H1 (cell line): ENCODE data around the gene ZNF652. TPM values are rescaled to one million over a fixed set of nuclear protein-coding genes. Genes with fewer than 3 reads are reported as not detected.

Experiments
- CTCF ChIA-PET: fragments of 300-600 bp; sonication (Branson Sonifier 250); formaldehyde crosslinking; loops from one replicate; lab custom pipeline; 2021; ENCODE audit not compliant: partially characterized antibody; lab: Charles Lee
- POLR2A ChIA-PET: fragments of 300-600 bp; sonication (Branson Sonifier 250); formaldehyde crosslinking; loops from one replicate; lab custom pipeline; 2021; ENCODE audit warnings: inconsistent platforms; ENCODE audit not compliant: partially characterized antibody; lab: Charles Lee
- DNase-seq, 2 experiments: peaks; one replicate each; pipeline versions ENCODE4 v3.0.0 to v3.0.0-alpha.2; 2010 to 2022; ENCODE audit warnings: low spot score in 2 of 2, low read depth in 1 of 2, mixed read lengths in 1 of 2
- FAIRE-seq: peaks from 2 replicates; lab custom pipeline; 2011; peaks lifted over from hg19 to GRCh38; lab: Jason Lieb, UNC
- H2AFZ ChIP-seq: 2 replicates; pipeline ENCODE4 v1.8.1; 2012; ENCODE audit warnings: low read length, inconsistent platforms
- H2AK5ac ChIP-seq: 2 replicates; pipeline ENCODE4 v1.6.1; 2013; ENCODE audit warnings: low read depth, low read length
- H2BK120ac ChIP-seq: replicated peaks from 2 replicates; pipeline ENCODE3; 2013; ENCODE audit warnings: low read depth, low read length, inconsistent platforms
- H2BK12ac ChIP-seq: 2 replicates; pipeline ENCODE4 v1.6.1; 2013; ENCODE audit warnings: low read depth, low read length
- H2BK15ac ChIP-seq: 2 replicates; pipeline ENCODE4 v1.6.1; 2013; ENCODE audit warnings: low read length
- H2BK20ac ChIP-seq: 2 replicates; pipeline ENCODE4 v1.6.1; 2013; ENCODE audit warnings: low read length
- H2BK5ac ChIP-seq: 2 replicates; pipeline ENCODE4 v1.6.1; 2013; ENCODE audit warnings: low read depth, low read length
- H3K14ac ChIP-seq: 2 replicates; pipeline ENCODE4 v1.6.1; 2013; ENCODE audit warnings: inconsistent platforms; ENCODE audit not compliant: insufficient read length
- H3K18ac ChIP-seq: 2 replicates; pipeline ENCODE4 v1.6.1; 2013; ENCODE audit warnings: low read length; ENCODE audit errors: extremely low read depth
- H3K23ac ChIP-seq: 2 replicates; pipeline ENCODE4 v1.6.1; 2013; ENCODE audit warnings: inconsistent platforms; ENCODE audit not compliant: insufficient read length
- H3K23me2 ChIP-seq: 2 replicates; pipeline ENCODE4 v1.6.1; 2013; ENCODE audit warnings: low read depth, low read length
- H3K27ac ChIP-seq: 2 replicates; pipeline ENCODE4 v1.6.1; 2011; ENCODE audit warnings: low read depth, low read length, inconsistent platforms
- H3K27me3 ChIP-seq, 4 experiments: replicated peaks in 1 of 4; 1 replicate in 1 of 4; 2 replicates in 3 of 4; pipeline versions ENCODE4 v1.6.1 to v1.8.1; 2011 to 2013; ENCODE audit warnings: low read length in 3 of 4, mild to moderate bottlenecking in 3 of 4, inconsistent platforms in 2 of 4, mixed read lengths in 2 of 4, moderate library complexity in 1 of 4; ENCODE audit not compliant: control insufficient read depth in 3 of 4, insufficient read depth in 3 of 4; ENCODE audit errors: extremely low read depth in 1 of 4
- H3K36me3 ChIP-seq, 4 experiments: 2 replicates each; pipeline versions ENCODE4 v1.6.1 to v1.8.1; 2011 to 2013; ENCODE audit warnings: mild to moderate bottlenecking in 4 of 4, low read length in 3 of 4, moderate library complexity in 2 of 4, control low read depth in 1 of 4, inconsistent platforms in 1 of 4; ENCODE audit not compliant: insufficient read depth in 4 of 4, control insufficient read depth in 2 of 4
- H3K4ac ChIP-seq: replicated peaks from 2 replicates; pipeline ENCODE3; 2013; ENCODE audit warnings: low read length, low read depth, mixed read lengths, inconsistent platforms; ENCODE audit not compliant: insufficient read length
- H3K4me1 ChIP-seq, 4 experiments: replicated peaks in 1 of 4; 1 replicate in 1 of 4; 2 replicates in 3 of 4; pipeline versions ENCODE4 v1.6.1 to v1.8.1; 2011 to 2013; ENCODE audit warnings: low read length in 3 of 4, inconsistent platforms in 2 of 4, mixed read lengths in 1 of 4; ENCODE audit not compliant: insufficient read depth in 4 of 4, control insufficient read depth in 3 of 4
- H3K4me2 ChIP-seq, 2 experiments: 2 replicates each; pipeline versions ENCODE4 v1.6.1 to v1.8.1; 2011 to 2013; ENCODE audit warnings: low read depth in 2 of 2, low read length in 2 of 2, control low read depth in 1 of 2, inconsistent platforms in 1 of 2, mild to moderate bottlenecking in 1 of 2; ENCODE audit not compliant: insufficient read depth in 1 of 2
- H3K4me3 ChIP-seq, 4 experiments: fragments of 200-600, 300-600 bp in 1 of 4; sonication (generic), shearing (Covaris generic), sonication (Bioruptor Twin) in 1 of 4; 2 replicates each; pipeline versions ENCODE4 v1.5.1 to v1.8.1; 2011 to 2016; ENCODE audit warnings: low read length in 4 of 4, low read depth in 3 of 4, control low read depth in 2 of 4, inconsistent platforms in 2 of 4, mild to moderate bottlenecking in 2 of 4, mixed read lengths in 1 of 4, moderate library complexity in 1 of 4; ENCODE audit not compliant: insufficient read depth in 2 of 4; ENCODE audit errors: extremely low read depth in 1 of 4
- H3K56ac ChIP-seq: replicated peaks from 2 replicates; pipeline ENCODE3; 2013; ENCODE audit warnings: low read depth, mild to moderate bottlenecking, mixed read lengths, low read length, inconsistent platforms; ENCODE audit not compliant: insufficient read length
- H3K79me1 ChIP-seq: 2 replicates; pipeline ENCODE4 v1.6.1; 2013; ENCODE audit warnings: low read depth, low read length, control low read depth
- H3K79me2 ChIP-seq, 2 experiments: 2 replicates each; pipeline versions ENCODE4 v1.6.1 to v1.8.1; 2012 to 2013; ENCODE audit warnings: low read length in 2 of 2, mild to moderate bottlenecking in 2 of 2, inconsistent platforms in 1 of 2; ENCODE audit not compliant: insufficient read depth in 2 of 2, control insufficient read depth in 1 of 2
- H3K9ac ChIP-seq, 4 experiments: replicated peaks in 1 of 4; 1 replicate in 1 of 4; 2 replicates in 3 of 4; pipeline versions ENCODE4 v1.6.1 to v1.8.1; 2011 to 2013; ENCODE audit warnings: low read depth in 3 of 4, low read length in 3 of 4, control low read depth in 2 of 4, mild to moderate bottlenecking in 2 of 4, moderate library complexity in 2 of 4, inconsistent platforms in 1 of 4; ENCODE audit errors: extremely low read depth in 1 of 4
- H3K9me3 ChIP-seq, 2 experiments: 2 replicates each; pipeline versions ENCODE4 v1.6.1 to v1.8.1; 2012 to 2013; ENCODE audit warnings: mild to moderate bottlenecking in 2 of 2, moderate library complexity in 2 of 2, control low read depth in 1 of 2, inconsistent platforms in 1 of 2, low read depth in 1 of 2, low read length in 1 of 2, mixed read lengths in 1 of 2; ENCODE audit not compliant: insufficient read depth in 2 of 2
- H4K20me1 ChIP-seq, 2 experiments: replicated peaks in 1 of 2; 2 replicates each; pipeline versions ENCODE3 to v1.8.1; 2011 to 2013; ENCODE audit warnings: inconsistent platforms in 2 of 2, low read length in 2 of 2, mild to moderate bottlenecking in 1 of 2; ENCODE audit not compliant: insufficient read depth in 2 of 2, control insufficient read depth in 1 of 2
- H4K5ac ChIP-seq: 2 replicates; pipeline ENCODE4 v1.6.1; 2013; ENCODE audit warnings: low read length, low read depth, mixed read lengths, inconsistent platforms; ENCODE audit not compliant: insufficient read length
- H4K8ac ChIP-seq: 2 replicates; pipeline ENCODE4 v1.8.0; 2013; ENCODE audit warnings: mild to moderate bottlenecking, moderate library complexity, low read length, inconsistent platforms; ENCODE audit not compliant: insufficient read depth; ENCODE audit errors: extremely low read depth
- H4K91ac ChIP-seq: replicated peaks from 2 replicates; pipeline ENCODE3; 2013; ENCODE audit warnings: low read length, mixed read lengths, inconsistent platforms; ENCODE audit not compliant: insufficient read length
- BCL11A ChIP-seq, 2 experiments: IDR thresholded peaks; one replicate each; pipeline ENCODE4 v1.6.1; 2011; ENCODE audit warnings: low read depth in 2 of 2, low read length in 2 of 2, mild to moderate bottlenecking in 2 of 2
- CHD1 ChIP-seq: IDR thresholded peaks from 2 replicates; pipeline ENCODE4 v1.6.1; 2012; ENCODE audit warnings: low read depth, low read length, improper control_type of control experiment
- YY1 ChIP-seq: IDR thresholded peaks from 2 replicates; pipeline ENCODE4 v1.6.1; 2011; ENCODE audit warnings: low read depth, mild to moderate bottlenecking, low read length
- WGBS, 2 experiments: shearing (Covaris generic) in 1 of 2; methylation state at CpG; one replicate each; pipeline versions ENCODE4 v1.1.6 to v1.1.7; 2013 to 2015; ENCODE audit warnings: low lambda C conversion rate in 2 of 2, mixed read lengths in 2 of 2, inconsistent platforms in 1 of 2, low coverage in 1 of 2, missing lambda C conversion rate in 1 of 2; ENCODE audit not compliant: insufficient replicate concordance in 2 of 2, insufficient coverage in 1 of 2, insufficient read length in 1 of 2; ENCODE audit errors: extremely low coverage in 1 of 2, missing lambda C conversion rate in 1 of 2; 5-methylcytosine and 5-hydroxymethylcytosine counted together
- polyA plus RNA-seq, 7 experiments: library from polyadenylated mRNA; depleted of rRNA in 3 of 7; stranded (reverse) in 5 of 7; unstranded in 2 of 7; fragments of >200 nt in 5 of 7; fragments of 200-250 nt in 2 of 7; gene quantifications; 1 replicate in 5 of 7; 2 replicates in 1 of 7; 4 replicates in 1 of 7; pipeline versions ENCODE4 v1.2.1 to v1.2.3, GENCODE V29; 2011 to 2013; ENCODE audit warnings: missing spikeins in 2 of 7, mixed read lengths in 2 of 7
- total RNA-seq: library from RNA; stranded (reverse); fragmentation: NEBNext Ultra II Directional; extraction: Animal tissue kit (Norgen Biotek cat#: 25700); gene quantifications from 2 replicates; pipeline ENCODE4 v1.2.1, GENCODE V29; 2021

The ZNF652 gene
- total and polyA plus RNA-seq, 2 of the 8 experiments (the other 6 are each of a cell fraction or from before 2014, with no cell fraction given): 13.5 to 39.6 TPM

- DNase-seq: no peak
- no peak overlapping the region for H4K8ac ChIP-seq
- no peak overlapping the region for H3K4ac ChIP-seq
- H3K4me1 ChIP-seq: no peaks in the 10 kb centered on the region
- H4K20me1 ChIP-seq: no peaks in the 10 kb centered on the region
- H3K79me1 ChIP-seq: no peaks in the 10 kb centered on the region
- H3K4me2 ChIP-seq: no peak overlapping the region
- no peaks in the 10 kb centered on the region for H3K9me3 ChIP-seq
- CTCF ChIA-PET: interaction anchor here (0.8 to 2.5 kb wide), 4 partner anchors 7 to 74 kb away, joined by 3 to 8 read pairs (median 4); no protein-coding TSS in a partner anchor
- H3K27me3 ChIP-seq: no peaks in the 10 kb centered on the region
- WGBS, 2 experiments: 95% methylated on average over 8 of the region's 13 CpGs; no CpG with 5 or more reads in 1 of the 2 experiments
- no peaks in the 10 kb centered on the region for H3K79me2 ChIP-seq
- H2BK20ac ChIP-seq: no peak overlapping the region
- H3K23me2 ChIP-seq: no peaks in the 10 kb centered on the region
- no peak overlapping the region for H2BK120ac ChIP-seq
- FAIRE-seq: no peak
- no peak overlapping the region for H2AK5ac ChIP-seq
- H3K9ac ChIP-seq: no peak overlapping the region
- no peak overlapping the region for H2BK5ac ChIP-seq
- no peak overlapping the region for H2BK15ac ChIP-seq
- H3K36me3 ChIP-seq: peaks cover 4 to 9% (median 6%) of the 10 kb centered on the region in 4 experiments; a peak in 6 of 8 replicates
- no peak overlapping the region for H3K4me3 ChIP-seq
- H4K5ac ChIP-seq: no peak overlapping the region
- POLR2A ChIA-PET: interaction anchor here (0.6 to 1.7 kb wide), 2 partner anchors 11 to 379 kb away, joined by 3 read pairs; no protein-coding TSS in a partner anchor
- H3K27ac ChIP-seq: no peak overlapping the region
- H2BK12ac ChIP-seq: no peak overlapping the region
- H4K91ac ChIP-seq: no peak overlapping the region
- H3K18ac ChIP-seq: no peak overlapping the region
- H3K56ac ChIP-seq: no peak overlapping the region
- no peak overlapping the region for H3K23ac ChIP-seq
- H3K14ac ChIP-seq: no peak overlapping the region
- no peak overlapping the region for H2AFZ ChIP-seq
- no peak for TF ChIP-seq BCL11A (IDR thresholded peaks at IDR 0.05; ENCODE audit: low read depth in 2 of 2, low read length in 2 of 2)
- TF ChIP-seq YY1: no peak
- TF ChIP-seq CHD1: no peak
Observed at GRCh38 chr17:49298371-49298976, 63.6 kb downstream of the ZNF652 start.
